Hepatocyte (in vitro differentiated cells): ENCODE measurements around the gene NR1I2.

Source experiments
- EZH2 ChIP-seq: fragments of 200-600 bp; sonication (generic); IDR thresholded peaks from 2 replicates; pipeline ENCODE4 v1.6.1; 2016; ENCODE audit warnings: antibody characterized with exemption, mild to moderate bottlenecking, borderline replicate concordance
- EZH2phosphoT487 ChIP-seq: fragments of 200-600 bp; sonication (generic); IDR thresholded peaks from one replicate; pipeline ENCODE4 v1.6.1; 2018; ENCODE audit warnings: antibody characterized with exemption, mild to moderate bottlenecking, low read depth, moderate library complexity; ENCODE audit not compliant: unreplicated experiment, severe bottlenecking
- TF ChIP-seq, protein P1 (sequence below): fragments of 200-600 bp; sonication (generic); IDR thresholded peaks from 2 replicates; pipeline ENCODE4 v1.5.1; 2016; ENCODE audit warnings: antibody characterized with exemption, mild to moderate bottlenecking; ENCODE audit not compliant: poor library complexity

DNA sequence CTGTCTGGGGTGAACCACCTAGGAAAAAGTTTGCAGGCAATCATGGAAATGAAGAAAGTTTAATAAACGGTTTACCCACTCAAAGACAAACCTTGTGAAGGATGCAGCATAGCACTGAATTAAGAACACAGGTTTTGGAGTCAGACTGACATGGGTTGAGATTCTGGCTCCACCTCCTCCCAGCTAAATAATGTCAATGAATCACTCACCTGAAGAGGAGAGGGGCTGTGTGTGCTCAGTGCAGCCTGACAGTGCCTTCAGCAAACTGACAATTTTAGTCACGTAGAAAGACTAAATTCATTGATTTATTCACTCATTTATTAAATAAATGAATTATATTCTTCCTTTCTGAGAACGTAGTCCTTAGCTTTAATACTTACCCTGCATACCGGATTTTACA, 18.9 kb downstream of the NR1I2 start:
- no peak for TF ChIP-seq EZH2
- TF ChIP-seq, protein P1, sequence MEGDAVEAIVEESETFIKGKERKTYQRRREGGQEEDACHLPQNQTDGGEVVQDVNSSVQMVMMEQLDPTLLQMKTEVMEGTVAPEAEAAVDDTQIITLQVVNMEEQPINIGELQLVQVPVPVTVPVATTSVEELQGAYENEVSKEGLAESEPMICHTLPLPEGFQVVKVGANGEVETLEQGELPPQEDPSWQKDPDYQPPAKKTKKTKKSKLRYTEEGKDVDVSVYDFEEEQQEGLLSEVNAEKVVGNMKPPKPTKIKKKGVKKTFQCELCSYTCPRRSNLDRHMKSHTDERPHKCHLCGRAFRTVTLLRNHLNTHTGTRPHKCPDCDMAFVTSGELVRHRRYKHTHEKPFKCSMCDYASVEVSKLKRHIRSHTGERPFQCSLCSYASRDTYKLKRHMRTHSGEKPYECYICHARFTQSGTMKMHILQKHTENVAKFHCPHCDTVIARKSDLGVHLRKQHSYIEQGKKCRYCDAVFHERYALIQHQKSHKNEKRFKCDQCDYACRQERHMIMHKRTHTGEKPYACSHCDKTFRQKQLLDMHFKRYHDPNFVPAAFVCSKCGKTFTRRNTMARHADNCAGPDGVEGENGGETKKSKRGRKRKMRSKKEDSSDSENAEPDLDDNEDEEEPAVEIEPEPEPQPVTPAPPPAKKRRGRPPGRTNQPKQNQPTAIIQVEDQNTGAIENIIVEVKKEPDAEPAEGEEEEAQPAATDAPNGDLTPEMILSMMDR = no peak
- no peak for TF ChIP-seq EZH2phosphoT487
